ENCODE data around the gene PSG3. TPM values are rescaled to one million over a fixed set of nuclear protein-coding genes. Genes with fewer than 3 reads are reported as not detected.
"Not testable (repeated sequence)": the region's sequence is repeated elsewhere in the genome, so short reads cannot be mapped to it uniquely, and the experiment has no call there.

PSG3 gene
- total RNA-seq, 4 donors from 2014 or later, result not detected

DNA sequence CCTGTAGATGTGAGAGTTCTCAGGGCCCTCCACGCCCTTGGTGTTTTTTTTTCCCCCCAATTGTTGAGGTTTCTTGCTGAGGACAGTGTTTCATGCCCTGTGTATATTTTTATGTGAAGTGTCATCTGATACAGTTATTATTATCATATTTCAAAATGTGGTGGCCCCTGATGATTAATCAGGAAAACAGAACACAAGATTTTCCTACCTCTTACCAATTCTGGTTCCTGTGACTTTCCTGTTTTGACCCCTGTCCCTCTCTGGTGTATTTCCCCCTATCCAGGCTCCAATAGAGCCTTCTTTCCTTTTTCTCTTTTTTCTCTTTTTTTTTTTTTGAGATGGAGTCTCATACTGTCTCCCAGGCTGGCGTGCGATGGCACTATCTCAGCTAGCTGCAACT lies 24.6 kb upstream of the PSG3 start:
- no peaks in the 10 kb centered on the region for H3K27me3 ChIP-seq
- no peak overlapping the region for H3K27ac ChIP-seq
- no peaks in the 10 kb centered on the region for H3K4me1 ChIP-seq
- TF ChIP-seq, protein P1, sequence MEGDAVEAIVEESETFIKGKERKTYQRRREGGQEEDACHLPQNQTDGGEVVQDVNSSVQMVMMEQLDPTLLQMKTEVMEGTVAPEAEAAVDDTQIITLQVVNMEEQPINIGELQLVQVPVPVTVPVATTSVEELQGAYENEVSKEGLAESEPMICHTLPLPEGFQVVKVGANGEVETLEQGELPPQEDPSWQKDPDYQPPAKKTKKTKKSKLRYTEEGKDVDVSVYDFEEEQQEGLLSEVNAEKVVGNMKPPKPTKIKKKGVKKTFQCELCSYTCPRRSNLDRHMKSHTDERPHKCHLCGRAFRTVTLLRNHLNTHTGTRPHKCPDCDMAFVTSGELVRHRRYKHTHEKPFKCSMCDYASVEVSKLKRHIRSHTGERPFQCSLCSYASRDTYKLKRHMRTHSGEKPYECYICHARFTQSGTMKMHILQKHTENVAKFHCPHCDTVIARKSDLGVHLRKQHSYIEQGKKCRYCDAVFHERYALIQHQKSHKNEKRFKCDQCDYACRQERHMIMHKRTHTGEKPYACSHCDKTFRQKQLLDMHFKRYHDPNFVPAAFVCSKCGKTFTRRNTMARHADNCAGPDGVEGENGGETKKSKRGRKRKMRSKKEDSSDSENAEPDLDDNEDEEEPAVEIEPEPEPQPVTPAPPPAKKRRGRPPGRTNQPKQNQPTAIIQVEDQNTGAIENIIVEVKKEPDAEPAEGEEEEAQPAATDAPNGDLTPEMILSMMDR (IDR thresholded peaks at IDR 0.05 in 4 of 5, conservative IDR thresholded peaks at IDR 0.05 in 1 of 5), result no peak
- no peak for TF ChIP-seq POLR2A (IDR thresholded peaks at IDR 0.05)
- ATAC-seq (no peak), DNase-seq (no peak)
- intact Hi-C loops (cut with DNase I; ENCODE audit: low total_unique reads) (no loop called here), in situ Hi-C loops (cut with MboI; ENCODE audit: low sequenced_read_pairs in 4 of 4) (no loop called here)
- H3K36me3 ChIP-seq, result no peaks in the 10 kb centered on the region
- no peaks in the 10 kb centered on the region for H3K9me3 ChIP-seq
- no peak overlapping the region for H3K4me3 ChIP-seq

DNA sequence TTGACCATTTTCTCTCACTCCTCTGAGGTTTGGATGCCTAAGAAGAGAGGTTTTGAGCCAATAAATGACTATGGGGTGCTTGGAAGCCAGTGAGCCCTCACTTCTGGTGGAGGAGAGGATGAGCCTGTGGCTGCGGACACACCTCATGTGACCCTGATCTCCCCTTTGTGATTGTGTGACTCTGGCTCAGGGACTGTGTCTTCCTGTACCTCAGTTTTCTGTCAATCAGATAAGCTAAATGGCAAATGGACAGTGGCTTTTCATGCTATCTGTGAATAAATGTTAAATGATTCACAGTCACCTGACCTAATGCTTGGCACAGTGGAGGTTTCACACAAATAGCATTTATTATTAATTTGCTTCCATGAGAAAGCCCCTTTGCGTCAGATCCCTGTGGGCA lies 22.5 kb upstream of the PSG3 start:
- DNase-seq (no peak), ATAC-seq (no peak)
- intact Hi-C loops (cut with DNase I; ENCODE audit: low total_unique reads) (no loop called here), in situ Hi-C loops (cut with MboI; ENCODE audit: low sequenced_read_pairs in 4 of 4) (no loop called here)
- no peak overlapping the region for H3K4me3 ChIP-seq
- H3K36me3 ChIP-seq, result no peaks in the 10 kb centered on the region
- H3K4me1 ChIP-seq, result no peaks in the 10 kb centered on the region
- H3K9me3 ChIP-seq, result no peaks in the 10 kb centered on the region
- H3K27ac ChIP-seq, result no peak overlapping the region
- H3K27me3 ChIP-seq, result no peaks in the 10 kb centered on the region
- TF ChIP-seq POLR2A (IDR thresholded peaks at IDR 0.05), result no peak
- TF ChIP-seq, protein P1 (IDR thresholded peaks at IDR 0.05 in 4 of 5, conservative IDR thresholded peaks at IDR 0.05 in 1 of 5), result no peak

DNA sequence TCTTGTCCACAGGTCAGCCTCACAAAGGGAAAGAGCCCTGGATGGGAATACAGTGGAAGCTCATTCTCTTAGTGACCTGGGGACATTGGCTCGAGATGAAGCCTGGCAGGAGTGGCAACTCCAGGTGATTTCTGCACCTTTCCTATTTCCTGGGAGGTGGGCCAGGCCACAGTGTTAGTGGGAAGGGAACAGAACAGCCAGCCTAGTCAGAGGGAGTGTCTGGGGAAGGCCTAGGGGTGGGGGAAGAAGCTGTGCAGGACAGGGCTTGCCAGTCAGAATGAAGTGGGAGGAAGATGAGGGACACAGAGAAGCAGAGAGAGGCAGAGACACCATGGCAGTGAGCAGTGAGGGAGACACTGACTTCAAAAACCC lies 21.6 kb upstream of the PSG3 start:
- H3K36me3 ChIP-seq; in situ Hi-C loops (cut with MboI; ENCODE audit: low sequenced_read_pairs in 4 of 4); H3K27me3 ChIP-seq; H3K4me3 ChIP-seq; H3K9me3 ChIP-seq; H3K27ac ChIP-seq; ATAC-seq; H3K4me1 ChIP-seq; intact Hi-C loops (cut with DNase I; ENCODE audit: low total_unique reads); DNase-seq: not testable (repeated sequence)

DNA sequence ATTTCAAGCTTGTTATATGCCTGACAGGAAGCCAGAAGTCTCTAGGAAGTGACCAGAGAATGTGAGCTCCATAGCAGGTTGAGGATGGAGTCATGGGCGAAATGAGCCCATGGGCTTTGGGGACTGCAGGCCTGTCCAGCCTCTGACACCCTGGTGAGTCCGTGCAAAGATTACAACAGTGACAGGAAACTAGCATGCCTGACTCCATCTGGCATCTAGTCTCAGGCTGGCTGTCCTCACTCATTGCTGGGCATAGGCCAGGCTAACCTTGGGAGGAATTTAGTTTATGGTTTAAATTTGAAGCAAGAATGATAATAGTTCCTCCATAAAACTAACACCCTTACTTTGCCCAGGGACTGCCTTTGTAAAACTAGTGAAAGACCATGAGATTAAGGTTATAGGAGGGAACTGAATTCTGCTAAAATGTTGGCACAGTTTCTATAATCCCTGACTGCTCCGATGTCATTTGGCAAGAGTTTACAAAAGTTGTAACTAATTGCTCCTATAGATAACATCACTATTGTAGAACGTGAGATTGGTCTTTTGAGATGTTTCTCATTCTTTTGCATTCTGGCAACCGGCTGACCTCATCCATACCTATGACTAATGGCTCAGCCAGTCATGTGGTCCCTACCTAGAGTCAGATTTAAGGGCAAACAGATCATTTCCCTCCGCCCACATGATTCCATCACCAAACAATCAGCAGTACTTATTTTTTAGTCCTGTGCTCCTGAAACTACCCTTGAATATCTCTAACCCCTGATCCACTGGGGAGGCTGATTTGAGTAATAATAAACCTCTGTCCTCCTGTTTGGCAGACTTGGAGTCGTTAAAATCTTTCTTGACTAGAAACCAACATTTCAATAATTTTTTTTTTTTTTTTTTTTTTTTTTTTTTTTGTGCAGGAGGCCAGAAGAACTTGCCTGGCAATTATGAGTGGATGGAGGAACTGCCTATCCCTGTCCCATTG lies 21.0 kb upstream of the PSG3 start:
- intact Hi-C loops (cut with DNase I; ENCODE audit: low total_unique reads); in situ Hi-C loops (cut with MboI; ENCODE audit: low sequenced_read_pairs in 4 of 4); DNase-seq; H3K4me1 ChIP-seq; H3K27me3 ChIP-seq; H3K36me3 ChIP-seq; H3K4me3 ChIP-seq; ATAC-seq; H3K27ac ChIP-seq; H3K9me3 ChIP-seq: not testable (repeated sequence)

DNA sequence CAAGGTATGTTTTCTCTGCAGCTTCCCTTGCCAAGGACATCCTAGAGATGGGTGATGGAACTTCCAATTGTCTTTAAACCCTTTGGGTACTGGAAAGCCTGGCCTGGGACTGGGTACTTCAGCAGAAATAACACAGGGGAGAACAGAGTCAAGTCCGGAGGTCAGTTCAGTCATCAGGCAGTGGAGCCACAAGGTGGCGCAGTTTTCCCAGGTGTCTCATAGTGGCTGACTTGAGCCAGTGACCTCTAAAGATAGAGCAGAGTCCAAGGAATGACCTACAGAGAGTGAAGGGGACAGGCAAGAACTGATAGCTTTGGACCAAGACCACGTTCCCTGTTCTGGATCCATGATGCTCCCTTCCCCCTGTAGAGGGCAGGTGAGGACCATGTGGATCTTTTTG lies 18.4 kb upstream of the PSG3 start:
- H3K4me1 ChIP-seq; intact Hi-C loops (cut with DNase I; ENCODE audit: low total_unique reads); DNase-seq; ATAC-seq; in situ Hi-C loops (cut with MboI; ENCODE audit: low sequenced_read_pairs in 4 of 4); H3K27me3 ChIP-seq; H3K27ac ChIP-seq; H3K9me3 ChIP-seq; H3K36me3 ChIP-seq; H3K4me3 ChIP-seq: not testable (repeated sequence)

DNA sequence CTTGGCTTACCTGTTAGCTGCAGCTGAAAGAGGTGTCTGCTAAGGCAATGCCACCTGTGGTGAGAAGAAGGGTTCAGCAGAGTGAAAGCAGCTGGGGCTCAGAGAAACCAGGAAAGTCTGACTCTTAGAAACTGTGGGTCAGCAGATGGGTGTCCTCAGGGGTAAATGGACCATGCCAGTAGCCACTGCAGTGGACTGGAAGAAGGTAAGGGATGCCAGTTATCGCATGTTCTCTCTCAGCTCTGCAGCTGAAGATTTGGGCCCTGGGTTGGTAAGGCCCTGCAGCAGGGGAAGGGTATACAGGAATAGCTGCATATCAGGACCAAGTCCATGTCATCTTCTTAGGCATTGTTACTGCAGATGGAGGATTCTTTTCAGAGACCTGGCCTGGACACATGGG lies 12.0 kb upstream of the PSG3 start:
- H3K27ac ChIP-seq; H3K9me3 ChIP-seq; intact Hi-C loops (cut with DNase I; ENCODE audit: low total_unique reads); H3K4me3 ChIP-seq; DNase-seq; H3K27me3 ChIP-seq; H3K4me1 ChIP-seq; in situ Hi-C loops (cut with MboI; ENCODE audit: low sequenced_read_pairs in 4 of 4); ATAC-seq; H3K36me3 ChIP-seq: not testable (repeated sequence)

DNA sequence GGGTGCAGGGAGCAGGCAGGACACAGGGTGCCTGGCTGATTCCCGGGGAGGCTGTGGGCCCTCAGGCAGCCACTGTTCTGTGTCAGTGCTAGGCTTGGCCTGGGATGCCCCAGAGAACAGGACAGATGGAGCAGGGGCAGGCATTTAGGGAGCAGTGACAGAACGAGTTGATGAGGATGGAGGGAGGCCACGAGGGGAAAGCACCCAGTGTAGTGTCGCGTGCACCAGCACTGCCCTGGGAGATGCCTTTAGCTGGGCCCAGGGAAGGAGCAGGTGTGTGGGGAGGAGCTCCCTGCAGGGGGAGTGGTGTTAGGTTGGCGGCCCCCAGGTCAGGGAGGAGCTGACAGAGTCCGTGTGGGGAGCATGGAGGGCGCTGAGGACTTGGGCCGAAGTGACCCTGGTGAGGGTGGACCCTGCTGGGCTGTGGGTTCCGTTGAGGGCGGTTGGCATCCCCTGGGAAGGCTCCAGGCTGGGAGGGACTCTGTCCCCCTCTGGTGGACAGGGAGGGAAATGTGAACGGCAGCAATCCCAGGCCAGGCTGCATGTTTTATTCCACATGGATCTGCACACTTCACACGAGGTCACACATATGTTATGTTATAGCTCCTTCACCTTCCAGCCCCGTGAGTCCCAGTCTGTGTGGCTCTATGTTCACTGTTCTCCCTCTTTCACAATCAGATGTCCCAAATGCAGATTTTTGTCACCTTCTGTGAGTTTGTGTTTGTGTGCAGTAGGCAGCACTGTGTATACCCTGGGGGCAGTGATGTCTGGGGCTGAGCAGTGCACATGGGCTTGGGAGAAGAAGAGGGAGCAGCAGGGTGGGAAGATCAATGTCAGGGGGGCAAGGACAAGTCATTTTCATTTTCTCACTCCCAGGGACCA lies 1.7 kb upstream of the PSG3 start:
- H3K9me3 ChIP-seq; H3K4me1 ChIP-seq; H3K4me3 ChIP-seq; ATAC-seq; DNase-seq; H3K36me3 ChIP-seq; intact Hi-C loops (cut with DNase I; ENCODE audit: low total_unique reads); H3K27me3 ChIP-seq; in situ Hi-C loops (cut with MboI; ENCODE audit: low sequenced_read_pairs in 4 of 4); H3K27ac ChIP-seq: not testable (repeated sequence)

DNA sequence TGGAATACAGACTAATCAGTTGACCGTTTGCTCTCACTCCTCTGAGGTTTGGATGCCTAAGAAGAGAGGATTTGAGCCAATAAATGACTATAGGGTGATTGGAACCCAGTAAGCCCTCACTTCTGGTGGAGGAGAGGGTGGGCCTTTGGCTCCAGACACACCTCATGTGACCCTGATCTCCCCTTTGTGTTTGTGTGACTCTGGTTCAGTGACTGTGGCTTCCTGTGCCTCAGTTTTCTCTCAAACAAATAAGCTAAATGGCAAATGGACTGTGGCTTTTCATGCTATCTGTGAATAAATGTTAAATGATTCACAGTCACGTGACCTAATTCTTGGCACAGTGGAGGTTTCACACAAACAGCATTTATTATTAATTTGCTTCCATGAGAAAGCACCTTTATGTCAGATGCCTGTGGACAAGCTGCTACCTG lies 2.7 kb downstream of the PSG3 start:
- H3K4me1 ChIP-seq; H3K4me3 ChIP-seq; DNase-seq; H3K27me3 ChIP-seq; H3K36me3 ChIP-seq; H3K27ac ChIP-seq; ATAC-seq; H3K9me3 ChIP-seq; in situ Hi-C loops (cut with MboI; ENCODE audit: low sequenced_read_pairs in 4 of 4); intact Hi-C loops (cut with DNase I; ENCODE audit: low total_unique reads): not testable (repeated sequence)

DNA sequence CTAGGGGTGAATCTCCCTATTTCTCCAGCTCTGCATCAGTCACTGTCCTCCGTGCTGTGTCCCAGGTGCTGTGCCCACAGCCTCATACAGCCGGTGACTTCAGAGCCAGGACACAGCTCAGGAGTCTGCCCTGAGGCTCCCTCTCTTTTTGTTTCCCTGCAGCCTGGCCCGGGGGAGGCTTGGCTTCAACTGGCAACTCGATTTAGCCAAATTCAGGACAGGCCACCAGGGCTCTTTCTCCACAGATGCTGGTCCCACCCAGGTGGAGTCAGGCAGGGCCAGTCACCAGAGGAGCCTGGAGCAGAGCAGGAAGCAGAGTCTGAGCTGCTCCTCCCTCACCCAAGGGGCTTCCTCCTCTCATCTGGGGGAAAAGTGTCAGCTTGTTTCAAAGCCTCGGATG lies 11.9 kb downstream of the PSG3 start:
- H3K36me3 ChIP-seq; in situ Hi-C loops (cut with MboI; ENCODE audit: low sequenced_read_pairs in 4 of 4); DNase-seq; H3K9me3 ChIP-seq; ATAC-seq; H3K27me3 ChIP-seq; intact Hi-C loops (cut with DNase I; ENCODE audit: low total_unique reads); H3K4me1 ChIP-seq; H3K4me3 ChIP-seq; H3K27ac ChIP-seq: not testable (repeated sequence)
